HepG2 (cell line): ENCODE measurements around the gene ZNF33B. TPM values are rescaled to one million over a fixed set of nuclear protein-coding genes. Genes with fewer than 3 reads are reported as not detected.
A peak's percentile ranks its signal among the peaks of the same experiment; 100 is the strongest.

Source experiments
- CHCHD3 ChIP-seq: sonication (generic); formaldehyde crosslinking; IDR thresholded peaks from 2 replicates; pipeline ENCODE4 v1.8.0; 2022; ENCODE audit warnings: mild to moderate bottlenecking, missing genetic modification reagents, moderate library complexity
- FOXJ3 ChIP-seq: sonication (generic); formaldehyde crosslinking; IDR thresholded peaks from 2 replicates; pipeline ENCODE4 v1.4.0; 2020; ENCODE audit warnings: missing genetic modification reagents, mild to moderate bottlenecking, borderline replicate concordance
- GABPB1 ChIP-seq: IDR thresholded peaks from 2 replicates; pipeline ENCODE4 v1.6.1; 2016; ENCODE audit warnings: mild to moderate bottlenecking, missing genetic modification reagents, moderate library complexity, missing compliant biosample characterization
- HOXA7 ChIP-seq: sonication (generic); formaldehyde crosslinking; IDR thresholded peaks from 2 replicates; pipeline ENCODE4 v1.8.1; 2022; ENCODE audit warnings: mild to moderate bottlenecking, missing genetic modification reagents, moderate library complexity
- MAZ ChIP-seq, 2 experiments: sonication (generic) in 1 of 2; formaldehyde crosslinking in 1 of 2; IDR thresholded peaks; 2 replicates each; pipeline versions ENCODE4 v1.5.0 to v1.6.1; 2012 to 2020; ENCODE audit warnings: low read depth in 2 of 2, mild to moderate bottlenecking in 2 of 2, borderline replicate concordance in 1 of 2, improper control_type of control experiment in 1 of 2, low read length in 1 of 2, missing genetic modification reagents in 1 of 2, moderate library complexity in 1 of 2
- NCOR1 ChIP-seq: fragments of 200-600 bp; sonication (generic); IDR thresholded peaks from 2 replicates; pipeline ENCODE4 v1.7.0; 2017; ENCODE audit warnings: antibody characterized with exemption, low read length, borderline replicate concordance
- NFYB ChIP-seq: sonication (generic); formaldehyde crosslinking; IDR thresholded peaks from 2 replicates; pipeline ENCODE4 v1.4.0; 2020; ENCODE audit warnings: missing genetic modification reagents
- RNF2 ChIP-seq: fragments of 450-650 bp; conservative IDR thresholded peaks from 2 replicates; pipeline ENCODE4 v1.6.1; 2016; ENCODE audit warnings: low read depth
- TAF1 ChIP-seq: sonication (generic); formaldehyde crosslinking; IDR thresholded peaks from 2 replicates; pipeline ENCODE4 v1.4.0; 2020; ENCODE audit warnings: missing genetic modification reagents
- TBX2 ChIP-seq: sonication (generic); formaldehyde crosslinking; IDR thresholded peaks from 2 replicates; pipeline ENCODE4 v1.5.0; 2020; ENCODE audit warnings: missing genetic modification reagents, mild to moderate bottlenecking, borderline replicate concordance
- XBP1 ChIP-seq: sonication (generic); formaldehyde crosslinking; IDR thresholded peaks from 2 replicates; pipeline ENCODE4 v1.5.0; 2020; ENCODE audit warnings: missing genetic modification reagents
- ZNF138 ChIP-seq: sonication (generic); formaldehyde crosslinking; IDR thresholded peaks from 2 replicates; pipeline ENCODE4 v1.5.0; 2020; ENCODE audit warnings: mild to moderate bottlenecking, low read depth, missing genetic modification reagents
- ZNF431 ChIP-seq: sonication (generic); formaldehyde crosslinking; IDR thresholded peaks from 2 replicates; pipeline ENCODE4 v1.9.0; 2022; ENCODE audit warnings: missing genetic modification reagents, low read depth, mild to moderate bottlenecking, borderline replicate concordance
- ZNF549 ChIP-seq: sonication (generic); formaldehyde crosslinking; IDR thresholded peaks from 2 replicates; pipeline ENCODE4 v1.5.0; 2020; ENCODE audit warnings: missing genetic modification reagents
- ZNF841 ChIP-seq: sonication (generic); formaldehyde crosslinking; IDR thresholded peaks from 2 replicates; pipeline ENCODE4 v1.8.1; 2023; ENCODE audit warnings: missing genetic modification reagents, borderline replicate concordance
- ZNF850 ChIP-seq: sonication (generic); formaldehyde crosslinking; conservative IDR thresholded peaks from 2 replicates; pipeline ENCODE4 v1.9.0; 2021; ENCODE audit warnings: mild to moderate bottlenecking, missing genetic modification reagents
- ZNF883 ChIP-seq: sonication (generic); formaldehyde crosslinking; IDR thresholded peaks from 2 replicates; pipeline ENCODE4 v1.5.1; 2020; ENCODE audit warnings: mild to moderate bottlenecking, missing genetic modification reagents; ENCODE audit errors: not compliant biosample characterization
- polyA plus RNA-seq, 8 experiments: library from polyadenylated mRNA; depleted of rRNA in 3 of 8; stranded (reverse) in 7 of 8; unstranded in 1 of 8; fragments of >200 nt; fragmentation: Illumina TruSeq in 4 of 8; extraction: Trizol in 4 of 8; gene quantifications; 2 replicates each; pipeline versions ENCODE4 v1.2.1 to v1.2.3, GENCODE V29; 2011 to 2016; ENCODE audit warnings: low read depth in 4 of 8, missing spikeins in 1 of 8, mixed read lengths in 1 of 8; ENCODE audit not compliant: insufficient read depth in 1 of 8
- total RNA-seq, 5 experiments: library from RNA; depleted of rRNA; stranded (reverse); fragments of >200 nt; fragmentation: Illumina TruSeq; extraction: Trizol; gene quantifications; 2 replicates each; pipeline ENCODE4 v1.2.3, GENCODE V29; 2016; ENCODE audit warnings: low read depth in 1 of 5
- TF ChIP-seq, protein P1 (sequence below): sonication (generic); formaldehyde crosslinking; IDR thresholded peaks from 2 replicates; pipeline ENCODE4 v1.4.0; 2020; ENCODE audit warnings: missing genetic modification reagents, borderline replicate concordance
- TF ChIP-seq, protein P2 (sequence below), 2 experiments: sonication (generic) in 1 of 2; formaldehyde crosslinking in 1 of 2; IDR thresholded peaks; 2 replicates each; pipeline versions ENCODE4 v1.4.0 to v1.6.1; 2016 to 2020; ENCODE audit warnings: borderline replicate concordance in 1 of 2, low read depth in 1 of 2, mild to moderate bottlenecking in 1 of 2, missing genetic modification reagents in 1 of 2

The ZNF33B gene
- total and polyA plus RNA-seq, 2 of the 13 experiments (the other 11 are each of a cell fraction or from before 2014, with no cell fraction given): 18.4 to 23.5 TPM

DNA sequence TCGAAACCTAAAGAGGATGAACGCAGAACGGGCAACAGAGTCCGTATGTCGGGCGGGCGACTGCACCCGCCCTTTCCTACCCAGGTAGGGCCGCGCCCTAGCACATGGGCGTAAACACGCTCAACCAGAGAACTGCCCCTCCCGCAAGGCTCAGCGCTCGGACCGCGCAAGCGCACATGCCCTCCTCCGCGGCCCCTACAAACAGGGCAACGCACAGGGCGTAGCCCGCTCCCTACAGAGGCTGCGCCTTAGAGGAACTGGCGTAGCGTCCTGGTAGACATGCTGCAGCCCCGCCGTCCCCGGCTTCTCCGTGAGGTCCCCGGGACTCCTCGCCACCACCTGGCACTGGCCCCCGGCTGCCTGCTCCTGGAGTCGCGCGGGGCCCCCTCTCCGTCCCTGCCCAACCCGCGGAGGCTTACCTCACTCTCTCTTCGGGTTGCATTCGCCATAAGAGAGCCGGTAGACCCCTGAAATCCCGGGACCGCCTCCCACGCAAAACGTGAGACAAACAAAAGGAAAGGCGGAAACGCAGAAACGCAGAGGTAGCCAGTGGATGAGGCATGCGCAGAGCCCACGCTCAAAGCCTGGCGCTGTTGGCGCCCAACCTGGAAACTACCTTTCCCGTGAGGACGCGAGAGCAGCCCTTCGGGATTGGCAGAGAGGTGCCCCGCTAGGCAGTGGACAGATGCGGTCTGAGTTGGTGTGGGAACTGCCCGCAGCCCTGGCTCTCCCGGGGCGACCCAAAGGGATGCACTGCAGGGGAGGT lies at the start of gene ZNF33B (continued):
- TF ChIP-seq ZNF138 (CRISPR knock-in tag) (peak; percentile 92; the same call in 1 of the 2 replicates), ZNF841 (CRISPR knock-in tag) (no peak), CHCHD3 (CRISPR knock-in tag) (peak; percentile 72; the same call in 1 of the 2 replicates), ZNF549 (no peak), MAZ (IDR thresholded peaks at IDR 0.05; ENCODE audit: borderline replicate concordance, low read depth, low read length) (peak; percentile 28; the same call in 1 of the 2 replicates), MAZ (CRISPR knock-in tag; IDR thresholded peaks at IDR 0.05; ENCODE audit: low read depth) (peak; percentile 84), TAF1 (CRISPR knock-in tag) (peak; percentile 88), ZNF883 (CRISPR knock-in tag) (peak; percentile 48), GABPB1 (peak; percentile 86), NFYB (CRISPR knock-in tag) (peak; percentile 76), HOXA7 (CRISPR knock-in tag) (no peak), XBP1 (peak; percentile 59), ZNF431 (CRISPR knock-in tag) (peak; percentile 46; the same call in 1 of the 2 replicates), TBX2 (peak; percentile 90), FOXJ3 (peak; percentile 84), NCOR1 (no peak), RNF2 (peak; percentile 39), ZNF850 (CRISPR knock-in tag) (no peak)
- TF ChIP-seq, protein P1, sequence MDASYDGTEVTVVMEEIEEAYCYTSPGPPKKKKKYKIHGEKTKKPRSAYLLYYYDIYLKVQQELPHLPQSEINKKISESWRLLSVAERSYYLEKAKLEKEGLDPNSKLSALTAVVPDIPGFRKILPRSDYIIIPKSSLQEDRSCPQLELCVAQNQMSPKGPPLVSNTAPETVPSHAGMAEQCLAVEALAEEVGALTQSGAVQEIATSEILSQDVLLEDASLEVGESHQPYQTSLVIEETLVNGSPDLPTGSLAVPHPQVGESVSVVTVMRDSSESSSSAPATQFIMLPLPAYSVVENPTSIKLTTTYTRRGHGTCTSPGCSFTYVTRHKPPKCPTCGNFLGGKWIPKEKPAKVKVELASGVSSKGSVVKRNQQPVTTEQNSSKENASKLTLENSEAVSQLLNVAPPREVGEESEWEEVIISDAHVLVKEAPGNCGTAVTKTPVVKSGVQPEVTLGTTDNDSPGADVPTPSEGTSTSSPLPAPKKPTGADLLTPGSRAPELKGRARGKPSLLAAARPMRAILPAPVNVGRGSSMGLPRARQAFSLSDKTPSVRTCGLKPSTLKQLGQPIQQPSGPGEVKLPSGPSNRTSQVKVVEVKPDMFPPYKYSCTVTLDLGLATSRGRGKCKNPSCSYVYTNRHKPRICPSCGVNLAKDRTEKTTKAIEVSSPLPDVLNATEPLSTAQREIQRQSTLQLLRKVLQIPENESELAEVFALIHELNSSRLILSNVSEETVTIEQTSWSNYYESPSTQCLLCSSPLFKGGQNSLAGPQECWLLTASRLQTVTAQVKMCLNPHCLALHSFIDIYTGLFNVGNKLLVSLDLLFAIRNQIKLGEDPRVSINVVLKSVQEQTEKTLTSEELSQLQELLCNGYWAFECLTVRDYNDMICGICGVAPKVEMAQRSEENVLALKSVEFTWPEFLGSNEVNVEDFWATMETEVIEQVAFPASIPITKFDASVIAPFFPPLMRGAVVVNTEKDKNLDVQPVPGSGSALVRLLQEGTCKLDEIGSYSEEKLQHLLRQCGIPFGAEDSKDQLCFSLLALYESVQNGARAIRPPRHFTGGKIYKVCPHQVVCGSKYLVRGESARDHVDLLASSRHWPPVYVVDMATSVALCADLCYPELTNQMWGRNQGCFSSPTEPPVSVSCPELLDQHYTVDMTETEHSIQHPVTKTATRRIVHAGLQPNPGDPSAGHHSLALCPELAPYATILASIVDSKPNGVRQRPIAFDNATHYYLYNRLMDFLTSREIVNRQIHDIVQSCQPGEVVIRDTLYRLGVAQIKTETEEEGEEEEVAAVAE (CRISPR knock-in tag): peak; percentile 38; the same call in 1 of the 2 replicates
- TF ChIP-seq, protein P2, sequence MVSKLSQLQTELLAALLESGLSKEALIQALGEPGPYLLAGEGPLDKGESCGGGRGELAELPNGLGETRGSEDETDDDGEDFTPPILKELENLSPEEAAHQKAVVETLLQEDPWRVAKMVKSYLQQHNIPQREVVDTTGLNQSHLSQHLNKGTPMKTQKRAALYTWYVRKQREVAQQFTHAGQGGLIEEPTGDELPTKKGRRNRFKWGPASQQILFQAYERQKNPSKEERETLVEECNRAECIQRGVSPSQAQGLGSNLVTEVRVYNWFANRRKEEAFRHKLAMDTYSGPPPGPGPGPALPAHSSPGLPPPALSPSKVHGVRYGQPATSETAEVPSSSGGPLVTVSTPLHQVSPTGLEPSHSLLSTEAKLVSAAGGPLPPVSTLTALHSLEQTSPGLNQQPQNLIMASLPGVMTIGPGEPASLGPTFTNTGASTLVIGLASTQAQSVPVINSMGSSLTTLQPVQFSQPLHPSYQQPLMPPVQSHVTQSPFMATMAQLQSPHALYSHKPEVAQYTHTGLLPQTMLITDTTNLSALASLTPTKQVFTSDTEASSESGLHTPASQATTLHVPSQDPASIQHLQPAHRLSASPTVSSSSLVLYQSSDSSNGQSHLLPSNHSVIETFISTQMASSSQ (IDR thresholded peaks at IDR 0.05; ENCODE audit: low read depth): no peak
- TF ChIP-seq, protein P2 (CRISPR knock-in tag; IDR thresholded peaks at IDR 0.05; ENCODE audit: borderline replicate concordance): peak; percentile 66; the same call in 1 of the 2 replicates
